ENCODE measurements around the gene ATF4. TPM values are rescaled to one million over a fixed set of nuclear protein-coding genes. Genes with fewer than 3 reads are reported as not detected.
A peak's percentile ranks its signal among the peaks of the same experiment; 100 is the strongest.

The ATF4 gene
- total and polyA plus RNA-seq, 2 of the 13 experiments (the other 11 are each of a cell fraction or from before 2014, with no cell fraction given), result 486 to 1,297 TPM

DNA sequence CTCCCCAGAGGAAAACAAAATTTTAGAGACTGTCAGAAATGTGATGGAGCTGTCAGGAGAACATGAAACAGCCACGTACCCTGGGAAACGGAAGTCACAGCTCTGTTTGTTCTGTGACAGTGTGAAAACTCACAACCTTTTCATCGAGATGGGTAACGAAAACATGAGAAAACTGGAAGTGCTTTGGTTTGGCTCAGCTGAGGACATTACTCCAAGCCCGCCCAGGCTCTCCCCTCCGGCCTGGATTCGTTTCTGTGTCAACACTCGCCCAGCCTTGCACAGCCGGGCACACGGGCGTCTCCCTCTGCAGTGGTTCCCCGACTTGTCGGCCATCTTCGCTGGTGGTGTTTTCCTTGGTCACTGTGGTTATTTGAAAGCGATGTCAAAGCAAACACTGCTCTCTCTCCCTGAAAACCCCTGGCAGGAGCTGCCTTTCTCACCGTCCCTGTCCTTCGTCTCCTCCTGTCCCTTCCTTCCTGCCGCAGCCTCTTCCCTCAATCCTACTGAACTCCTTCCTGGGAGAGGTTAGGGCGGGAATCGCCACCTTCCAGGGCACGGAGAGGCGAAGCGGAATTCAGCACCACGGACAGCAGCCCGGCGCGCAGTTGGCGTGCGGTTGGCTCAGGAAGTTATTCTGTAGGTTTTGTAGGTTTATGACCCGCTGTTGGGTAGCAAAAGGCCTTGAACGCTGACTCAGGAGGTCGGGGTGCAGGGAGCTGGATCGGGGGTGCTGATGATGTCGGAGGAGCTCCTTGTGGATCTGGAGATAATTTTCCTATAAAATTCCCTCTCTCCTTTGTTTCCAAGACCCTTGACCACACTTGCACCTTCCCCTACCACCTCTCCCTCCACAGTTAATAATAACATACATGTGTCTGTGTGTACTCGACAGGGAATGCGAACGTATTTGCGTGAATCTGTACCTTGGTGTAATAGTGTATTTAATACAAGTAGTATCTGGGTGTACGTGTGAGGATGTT, 25.3 kb downstream of the ATF4 start:
- Histone ChIP-seq H3K9me3 (ENCODE audit: low read length) (no peaks in the 10 kb centered on the region), H3K27me3 (ENCODE audit: control insufficient read depth in 1 of 2, insufficient read depth in 2 of 2, low read length in 2 of 2) (peaks cover 0 to 10% of the 10 kb centered on the region in 2 experiments; a peak in 2 of 5 replicates), H2AFZ (ENCODE audit: low read length) (no peak overlapping the region), H3K4me2 (ENCODE audit: low read depth, low read length) (no peak overlapping the region), H3K4me3 (replicated peaks in 1 of 3; ENCODE audit: insufficient read depth in 1 of 3, low read depth in 2 of 3, low read length in 3 of 3) (no peak overlapping the region), H3K36me3 (replicated peaks in 1 of 2; ENCODE audit: control insufficient read depth in 1 of 2, insufficient read depth in 2 of 2, low read length in 2 of 2) (no peaks in the 10 kb centered on the region), H3K9ac (ENCODE audit: insufficient read depth, low read depth, low read length) (no peak overlapping the region), H4K20me1 (ENCODE audit: insufficient read depth, low read length) (0 out of 2 replicates have a peak, but pooled peaks cover 13% of the 10 kb centered on the region), H3K27ac (ENCODE audit: extremely low read length, insufficient read depth, low read length) (no peak overlapping the region), H3K4me1 (ENCODE audit: insufficient read depth, low read length) (no peaks in the 10 kb centered on the region), H3K79me2 (ENCODE audit: insufficient read depth, low read length) (no peaks in the 10 kb centered on the region)
- no peak for FAIRE-seq
- intact Hi-C loops (cut with micrococcal nuclease; ENCODE audit: unreplicated experiment), result no loop called here
- ChIA-PET POLR2A (no interaction called here), CTCF (ENCODE audit: low intra/inter-chr PET ratio, low total read pairs) (no interaction called here)
- peak; percentile 70 for ATAC-seq
- no peak for DNase-seq (ENCODE audit: low spot score)
- in situ Hi-C loops (cut with HindIII; ENCODE audit: extremely low pct_ligation_motif_present, low pct_unique_long_range_greater_than_20kb), result no loop called here
- BruUV-seq (replicated peaks), result no TSS peak
- WGBS (ENCODE audit: low lambda C conversion rate), result 13% methylated on average over 37 of the region's 39 CpGs
- TF ChIP-seq BCL6 (CRISPR knock-in tag; IDR thresholded peaks at IDR 0.05) (peak; percentile 49; the same call in 1 of the 2 replicates), EHMT2 (IDR thresholded peaks at IDR 0.05; ENCODE audit: borderline replicate concordance, low read depth, low read length) (peak; percentile 98), MTA3 (CRISPR knock-in tag; IDR thresholded peaks at IDR 0.05) (peak; percentile 85; the same call in 1 of the 2 replicates), SMARCC2 (IDR thresholded peaks at IDR 0.05) (no peak), PAF1 (CRISPR knock-in tag; IDR thresholded peaks at IDR 0.05) (no peak), IKZF4 (CRISPR knock-in tag; IDR thresholded peaks at IDR 0.05; ENCODE audit: borderline replicate concordance, low read depth, not compliant biosample characterization) (peak; percentile 61), ZNF737 (CRISPR knock-in tag; IDR thresholded peaks at IDR 0.05; ENCODE audit: borderline replicate concordance) (0 out of 2 replicates have a peak, but pooled peaks have one; percentile 54), SPEN (CRISPR knock-in tag; IDR thresholded peaks at IDR 0.05; ENCODE audit: low read depth) (peak; percentile 69; the same call in 1 of the 2 replicates), NFKBIZ (CRISPR knock-in tag; IDR thresholded peaks at IDR 0.05) (peak; percentile 73; the same call in 1 of the 2 replicates), ZSCAN20 (CRISPR knock-in tag; IDR thresholded peaks at IDR 0.05; ENCODE audit: borderline replicate concordance) (peak; percentile 87), ERF (CRISPR knock-in tag; IDR thresholded peaks at IDR 0.05) (peak; percentile 87), MAZ (IDR thresholded peaks at IDR 0.05; ENCODE audit: borderline replicate concordance, low read depth, low read length) (no peak), MAZ (CRISPR knock-in tag; IDR thresholded peaks at IDR 0.05; ENCODE audit: low read depth) (peak; percentile 58; the same call in 1 of the 2 replicates), ZNF282 (IDR thresholded peaks at IDR 0.05; ENCODE audit: partially characterized antibody) (no peak), KAT8 (CRISPR knock-in tag; IDR thresholded peaks at IDR 0.05) (peak; percentile 59)
- TF ChIP-seq, protein P1, sequence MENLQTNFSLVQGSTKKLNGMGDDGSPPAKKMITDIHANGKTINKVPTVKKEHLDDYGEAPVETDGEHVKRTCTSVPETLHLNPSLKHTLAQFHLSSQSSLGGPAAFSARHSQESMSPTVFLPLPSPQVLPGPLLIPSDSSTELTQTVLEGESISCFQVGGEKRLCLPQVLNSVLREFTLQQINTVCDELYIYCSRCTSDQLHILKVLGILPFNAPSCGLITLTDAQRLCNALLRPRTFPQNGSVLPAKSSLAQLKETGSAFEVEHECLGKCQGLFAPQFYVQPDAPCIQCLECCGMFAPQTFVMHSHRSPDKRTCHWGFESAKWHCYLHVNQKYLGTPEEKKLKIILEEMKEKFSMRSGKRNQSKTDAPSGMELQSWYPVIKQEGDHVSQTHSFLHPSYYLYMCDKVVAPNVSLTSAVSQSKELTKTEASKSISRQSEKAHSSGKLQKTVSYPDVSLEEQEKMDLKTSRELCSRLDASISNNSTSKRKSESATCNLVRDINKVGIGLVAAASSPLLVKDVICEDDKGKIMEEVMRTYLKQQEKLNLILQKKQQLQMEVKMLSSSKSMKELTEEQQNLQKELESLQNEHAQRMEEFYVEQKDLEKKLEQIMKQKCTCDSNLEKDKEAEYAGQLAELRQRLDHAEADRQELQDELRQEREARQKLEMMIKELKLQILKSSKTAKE (CRISPR knock-in tag; IDR thresholded peaks at IDR 0.05; ENCODE audit: borderline replicate concordance), result no peak
- TF ChIP-seq, protein P2, sequence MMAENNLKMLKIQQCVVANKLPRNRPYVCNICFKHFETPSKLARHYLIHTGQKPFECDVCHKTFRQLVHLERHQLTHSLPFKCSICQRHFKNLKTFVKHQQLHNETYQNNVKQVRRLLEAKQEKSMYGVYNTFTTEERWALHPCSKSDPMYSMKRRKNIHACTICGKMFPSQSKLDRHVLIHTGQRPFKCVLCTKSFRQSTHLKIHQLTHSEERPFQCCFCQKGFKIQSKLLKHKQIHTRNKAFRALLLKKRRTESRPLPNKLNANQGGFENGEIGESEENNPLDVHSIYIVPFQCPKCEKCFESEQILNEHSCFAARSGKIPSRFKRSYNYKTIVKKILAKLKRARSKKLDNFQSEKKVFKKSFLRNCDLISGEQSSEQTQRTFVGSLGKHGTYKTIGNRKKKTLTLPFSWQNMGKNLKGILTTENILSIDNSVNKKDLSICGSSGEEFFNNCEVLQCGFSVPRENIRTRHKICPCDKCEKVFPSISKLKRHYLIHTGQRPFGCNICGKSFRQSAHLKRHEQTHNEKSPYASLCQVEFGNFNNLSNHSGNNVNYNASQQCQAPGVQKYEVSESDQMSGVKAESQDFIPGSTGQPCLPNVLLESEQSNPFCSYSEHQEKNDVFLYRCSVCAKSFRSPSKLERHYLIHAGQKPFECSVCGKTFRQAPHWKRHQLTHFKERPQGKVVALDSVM (CRISPR knock-in tag; IDR thresholded peaks at IDR 0.05), result no peak
- TF ChIP-seq, protein P3, sequence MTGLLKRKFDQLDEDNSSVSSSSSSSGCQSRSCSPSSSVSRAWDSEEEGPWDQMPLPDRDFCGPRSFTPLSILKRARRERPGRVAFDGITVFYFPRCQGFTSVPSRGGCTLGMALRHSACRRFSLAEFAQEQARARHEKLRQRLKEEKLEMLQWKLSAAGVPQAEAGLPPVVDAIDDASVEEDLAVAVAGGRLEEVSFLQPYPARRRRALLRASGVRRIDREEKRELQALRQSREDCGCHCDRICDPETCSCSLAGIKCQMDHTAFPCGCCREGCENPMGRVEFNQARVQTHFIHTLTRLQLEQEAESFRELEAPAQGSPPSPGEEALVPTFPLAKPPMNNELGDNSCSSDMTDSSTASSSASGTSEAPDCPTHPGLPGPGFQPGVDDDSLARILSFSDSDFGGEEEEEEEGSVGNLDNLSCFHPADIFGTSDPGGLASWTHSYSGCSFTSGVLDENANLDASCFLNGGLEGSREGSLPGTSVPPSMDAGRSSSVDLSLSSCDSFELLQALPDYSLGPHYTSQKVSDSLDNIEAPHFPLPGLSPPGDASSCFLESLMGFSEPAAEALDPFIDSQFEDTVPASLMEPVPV (CRISPR knock-in tag; IDR thresholded peaks at IDR 0.05), result peak; percentile 66; the same call in 1 of the 2 replicates

All from HepG2 (cell line).